Activated B cell treated with CpG ODN at 0.5 μM for 24 hours (primary cell): ENCODE measurements around the gene FGGY. TPM values are rescaled to one million over a fixed set of nuclear protein-coding genes. Genes with fewer than 3 reads are reported as not detected.

Source experiments
- ATAC-seq: fragments of 200-7000 bp; cut with Tn5 transposase; one replicate; pipeline ENCODE4 v1.10.0; 2021; ENCODE audit warnings: low read depth, mild to moderate bottlenecking, moderate library complexity
- CTCF ChIA-PET: fragments of 350-600 bp; sonication (Branson Sonifier 250); formaldehyde crosslinking; loops from one replicate; lab custom pipeline; 2021; ENCODE audit warnings: antibody characterized with exemption; lab: Charles Lee
- POLR2A ChIA-PET: fragments of 350-600 bp; sonication (Branson Sonifier 250); formaldehyde crosslinking; loops from one replicate; lab custom pipeline; 2021; ENCODE audit warnings: antibody characterized with exemption; lab: Charles Lee
- DNase-seq: peaks from one replicate; pipeline ENCODE4 v3.0.0; 2022
- H3K27ac Mint-ChIP-seq: one replicate; pipeline ENCODE4 v1.8.0; 2020; ENCODE audit warnings: mixed read lengths
- H3K27me3 Mint-ChIP-seq: one replicate; pipeline ENCODE4 v1.8.0; 2021; ENCODE audit warnings: mixed read lengths
- H3K36me3 Mint-ChIP-seq: one replicate; pipeline ENCODE4 v1.8.0; 2021; ENCODE audit warnings: low read depth, mixed read lengths
- H3K4me1 Mint-ChIP-seq: one replicate; pipeline ENCODE4 v1.8.0; 2021; ENCODE audit warnings: mixed read lengths
- H3K4me3 Mint-ChIP-seq: one replicate; pipeline ENCODE4 v1.8.0; 2020; ENCODE audit warnings: mild to moderate bottlenecking, mixed read lengths
- H3K9me3 Mint-ChIP-seq: one replicate; pipeline ENCODE4 v1.8.0; 2020; ENCODE audit warnings: mixed read lengths
- intact Hi-C: fragments of 100-400 bp; cut with micrococcal nuclease; formaldehyde crosslinking; loops from one replicate; pipeline ENCODE4 v1.15.1; 2024
- total RNA-seq: library from RNA; stranded (reverse); gene quantifications from 2 replicates; pipeline ENCODE4 v1.2.3, GENCODE V29; 2022
- TF ChIP-seq, protein P1 (sequence below): fragments of 200-600 bp; IDR thresholded peaks from one replicate; pipeline ENCODE4 v1.8.0; 2022; ENCODE audit warnings: antibody characterized with exemption, mild to moderate bottlenecking

FGGY gene
- total RNA-seq, 1 donor from 2014 or later: 24.0 TPM

DNA sequence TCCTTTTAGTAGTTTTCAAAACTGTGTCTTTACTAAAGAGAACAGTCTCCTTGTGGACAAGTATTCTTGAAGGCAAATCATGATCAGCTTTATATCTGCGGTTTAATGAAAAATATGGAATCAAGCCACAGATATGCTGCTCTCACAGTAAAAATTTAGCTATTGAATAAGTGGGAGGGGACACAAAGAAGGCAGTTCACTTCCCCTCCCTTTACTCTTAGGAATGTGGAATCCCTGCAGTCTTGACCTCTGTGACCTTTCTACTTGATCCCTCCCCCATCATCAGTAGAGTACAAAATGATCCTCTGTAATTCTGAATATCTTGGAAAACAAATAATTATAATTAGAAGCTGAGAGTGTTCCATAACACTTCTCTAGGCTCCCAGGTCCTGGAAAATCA is 381.1 kb downstream of the FGGY start:
- TF ChIP-seq, protein P1, sequence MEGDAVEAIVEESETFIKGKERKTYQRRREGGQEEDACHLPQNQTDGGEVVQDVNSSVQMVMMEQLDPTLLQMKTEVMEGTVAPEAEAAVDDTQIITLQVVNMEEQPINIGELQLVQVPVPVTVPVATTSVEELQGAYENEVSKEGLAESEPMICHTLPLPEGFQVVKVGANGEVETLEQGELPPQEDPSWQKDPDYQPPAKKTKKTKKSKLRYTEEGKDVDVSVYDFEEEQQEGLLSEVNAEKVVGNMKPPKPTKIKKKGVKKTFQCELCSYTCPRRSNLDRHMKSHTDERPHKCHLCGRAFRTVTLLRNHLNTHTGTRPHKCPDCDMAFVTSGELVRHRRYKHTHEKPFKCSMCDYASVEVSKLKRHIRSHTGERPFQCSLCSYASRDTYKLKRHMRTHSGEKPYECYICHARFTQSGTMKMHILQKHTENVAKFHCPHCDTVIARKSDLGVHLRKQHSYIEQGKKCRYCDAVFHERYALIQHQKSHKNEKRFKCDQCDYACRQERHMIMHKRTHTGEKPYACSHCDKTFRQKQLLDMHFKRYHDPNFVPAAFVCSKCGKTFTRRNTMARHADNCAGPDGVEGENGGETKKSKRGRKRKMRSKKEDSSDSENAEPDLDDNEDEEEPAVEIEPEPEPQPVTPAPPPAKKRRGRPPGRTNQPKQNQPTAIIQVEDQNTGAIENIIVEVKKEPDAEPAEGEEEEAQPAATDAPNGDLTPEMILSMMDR: no peak
- DNase-seq: no peak
- ChIA-PET POLR2A (no interaction called here), CTCF (no interaction called here)
- Mint-ChIP-seq H3K36me3 (no peaks in the 10 kb centered on the region), H3K9me3 (no peaks in the 10 kb centered on the region), H3K27me3 (no peaks in the 10 kb centered on the region), H3K4me3 (no peak overlapping the region), H3K4me1 (peaks cover 7% of the 10 kb centered on the region), H3K27ac (no peak overlapping the region)
- no peak for ATAC-seq
- intact Hi-C loops: no loop called here

DNA sequence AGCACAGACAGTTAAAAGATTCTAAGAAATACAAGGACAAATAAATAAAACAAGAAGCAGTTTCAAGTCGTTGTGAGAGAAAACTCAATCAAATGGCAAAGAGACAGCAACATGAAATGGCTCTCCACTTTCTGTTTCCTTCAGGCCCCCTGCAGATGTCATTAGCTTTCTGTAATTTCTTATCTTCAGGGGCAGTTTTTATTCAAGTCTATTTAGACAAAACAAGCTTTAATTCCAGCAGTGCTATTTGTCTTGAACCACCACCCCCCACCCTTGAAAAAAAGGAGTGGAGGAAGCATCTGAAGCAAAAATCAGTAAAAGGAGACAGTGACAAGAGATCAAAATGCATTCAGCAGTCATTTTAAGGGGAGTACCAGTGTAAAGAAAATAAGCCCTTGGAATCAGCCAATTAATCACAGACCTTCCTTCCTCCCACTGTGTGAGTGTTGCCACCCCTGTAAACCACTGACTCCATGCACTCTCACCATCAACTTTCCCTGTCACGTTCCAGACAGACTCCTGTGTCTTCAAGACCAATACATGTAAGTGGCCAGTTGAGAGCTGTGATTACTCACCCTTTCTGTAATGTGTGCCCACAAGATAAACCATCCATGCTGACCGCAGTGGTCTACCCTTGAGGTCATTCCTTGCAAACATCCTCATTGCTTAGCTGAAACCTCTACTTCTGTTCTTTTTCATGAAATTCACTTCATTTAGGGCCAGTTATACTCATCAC is 381.8 kb downstream of the FGGY start:
- Mint-ChIP-seq H3K27ac (no peak overlapping the region), H3K36me3 (no peaks in the 10 kb centered on the region), H3K4me3 (no peak overlapping the region), H3K27me3 (no peaks in the 10 kb centered on the region), H3K4me1 (peaks cover 6% of the 10 kb centered on the region), H3K9me3 (no peaks in the 10 kb centered on the region)
- no peak for DNase-seq
- TF ChIP-seq, protein P1: no peak
- ChIA-PET CTCF (no interaction called here), POLR2A (no interaction called here)
- ATAC-seq: no peak
- intact Hi-C loops: no loop called here

DNA sequence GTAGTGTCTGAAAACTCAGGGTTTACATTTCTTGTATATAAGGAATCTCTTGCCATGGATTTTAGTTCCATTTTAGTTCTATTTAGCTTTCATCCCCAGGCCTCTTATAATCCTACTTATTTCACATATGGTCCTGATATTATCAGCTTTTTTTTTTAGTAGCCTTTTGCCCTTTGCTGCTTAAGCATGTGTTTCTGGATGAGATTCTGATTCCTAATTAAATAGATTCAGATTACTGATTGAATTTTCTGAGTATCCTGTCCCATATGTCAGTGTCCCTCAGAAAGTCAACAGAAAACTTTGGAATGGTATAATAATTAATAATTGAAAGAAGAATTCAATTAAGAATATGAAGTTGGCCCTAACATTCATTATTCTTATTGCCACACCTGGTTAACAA is 383.1 kb downstream of the FGGY start:
- DNase-seq (no peak), ATAC-seq (no peak)
- Mint-ChIP-seq H3K4me3 (no peak overlapping the region), H3K27ac (no peak overlapping the region), H3K27me3 (no peaks in the 10 kb centered on the region), H3K9me3 (no peaks in the 10 kb centered on the region), H3K4me1 (no peaks in the 10 kb centered on the region), H3K36me3 (no peaks in the 10 kb centered on the region)
- ChIA-PET POLR2A (no interaction called here), CTCF (no interaction called here)
- intact Hi-C loops: no loop called here
- TF ChIP-seq, protein P1: no peak

DNA sequence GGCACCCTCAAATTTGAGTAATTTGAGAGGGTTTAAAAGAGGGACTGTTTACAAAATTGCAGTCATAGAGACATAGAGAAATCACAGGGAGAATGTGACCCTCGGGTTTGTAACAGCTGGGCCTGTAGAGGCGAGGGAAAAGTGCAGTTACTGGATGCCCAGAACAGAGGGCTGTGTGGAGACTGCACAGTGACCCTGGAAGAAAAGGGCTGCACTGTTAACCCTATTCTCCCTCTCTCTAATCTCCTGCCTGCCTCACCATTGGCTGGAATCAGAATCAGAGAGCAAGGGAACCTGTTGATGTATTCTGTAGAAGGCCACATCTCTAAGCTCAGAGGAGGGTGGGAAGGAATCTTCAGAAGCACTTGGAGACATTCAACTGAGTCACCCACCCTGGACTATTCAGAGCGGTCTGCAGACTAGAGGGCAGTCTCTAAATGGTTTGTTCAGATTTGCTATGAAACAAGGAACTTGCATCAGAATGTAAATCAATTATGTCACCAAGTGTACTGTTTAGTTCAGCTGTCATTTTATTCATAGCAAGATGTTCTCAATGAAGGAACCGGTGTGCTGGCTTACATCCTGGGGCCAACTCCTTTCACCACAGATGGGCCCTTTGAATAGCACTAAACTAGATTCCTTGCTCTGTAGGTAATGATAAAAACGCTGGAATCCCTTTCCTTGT is 385.6 kb downstream of the FGGY start:
- POLR2A ChIA-PET: no interaction called here
- no peaks in the 10 kb centered on the region for H3K9me3 Mint-ChIP-seq
- H3K4me1 Mint-ChIP-seq: peaks cover 2% of the 10 kb centered on the region

DNA sequence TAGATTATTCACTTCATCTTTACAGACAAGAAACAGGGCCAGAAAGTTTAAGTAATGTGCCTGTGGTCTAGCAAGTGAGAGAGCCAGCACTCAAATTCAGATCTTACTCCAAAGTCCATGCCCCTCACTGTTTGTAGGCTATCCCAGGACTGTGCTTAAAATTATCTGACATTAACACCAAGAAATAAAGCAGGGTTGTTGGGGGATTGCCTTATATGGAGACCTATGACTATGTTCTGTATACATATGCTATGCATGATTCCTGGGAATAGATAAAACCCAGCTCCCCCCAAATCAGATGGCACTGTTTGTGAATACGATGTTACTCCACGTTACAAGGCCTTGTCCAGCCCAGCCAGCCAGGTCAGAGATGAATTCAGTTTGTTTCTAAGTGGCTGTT is 386.3 kb downstream of the FGGY start:
- DNase-seq: no peak
- no peak overlapping the region for H3K4me3 Mint-ChIP-seq
- H3K27me3 Mint-ChIP-seq: no peaks in the 10 kb centered on the region
- H3K4me1 Mint-ChIP-seq: peaks cover 2% of the 10 kb centered on the region
- no peak overlapping the region for H3K27ac Mint-ChIP-seq
- TF ChIP-seq, protein P1: no peak
- H3K36me3 Mint-ChIP-seq: no peaks in the 10 kb centered on the region
- ATAC-seq: no peak
- H3K9me3 Mint-ChIP-seq: no peaks in the 10 kb centered on the region
- ChIA-PET CTCF (no interaction called here), POLR2A (no interaction called here)
- intact Hi-C loops: no loop called here

More for the DNA sequence above, 385.6 kb downstream of the FGGY start:
- TF ChIP-seq, protein P1: no peak
- Mint-ChIP-seq H3K27me3 (no peaks in the 10 kb centered on the region), H3K4me3 (no peak overlapping the region), H3K27ac (no peak overlapping the region), H3K36me3 (no peaks in the 10 kb centered on the region)
- intact Hi-C loops: no loop called here
- ATAC-seq: no peak
- DNase-seq: no peak
- CTCF ChIA-PET: no interaction called here
